ENCODE results near the gene SHC3. TPM values are rescaled to one million over a fixed set of nuclear protein-coding genes. Genes with fewer than 3 reads are reported as not detected.

SHC3 gene
- total RNA-seq, 1 experiment from 2014 or later, result 1.8 TPM

DNA sequence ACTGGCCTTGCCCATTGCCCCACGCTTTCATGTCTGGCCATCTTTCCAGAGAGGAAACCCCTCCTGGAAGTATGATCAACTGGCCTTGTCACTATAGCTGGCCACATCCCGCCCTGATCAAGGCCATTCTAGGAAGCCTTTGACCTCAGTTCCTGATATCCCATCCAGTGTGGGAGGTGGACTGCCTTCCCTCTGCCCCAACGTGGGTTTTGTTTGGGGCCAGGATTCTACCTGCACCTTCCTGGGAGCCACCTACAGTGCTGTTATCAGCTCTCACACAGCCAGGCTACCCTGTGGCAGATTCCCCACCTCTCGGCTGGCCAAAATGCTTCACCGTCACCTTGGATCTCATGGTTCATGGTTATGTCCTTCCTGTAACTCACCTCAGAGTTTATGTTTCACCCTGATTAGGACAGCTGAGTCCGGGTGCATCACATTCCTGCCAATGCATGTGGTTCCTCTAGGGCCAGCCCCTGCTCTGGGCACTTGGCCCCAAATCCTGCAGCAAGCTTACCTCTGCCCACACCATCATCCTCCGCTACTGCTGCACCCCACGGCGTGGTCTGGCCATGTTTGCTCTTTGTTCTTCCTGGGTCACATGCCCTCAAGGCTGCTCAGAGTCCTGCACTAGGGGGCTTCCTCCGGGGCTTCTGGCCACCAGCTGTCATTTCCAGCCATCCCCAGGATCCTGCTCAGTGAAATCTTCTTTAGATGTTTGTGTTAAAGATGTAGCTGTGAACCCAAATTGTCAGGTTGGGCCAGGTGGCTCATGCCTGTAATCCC, 211.5 kb downstream of the SHC3 start:
- Histone ChIP-seq H3K4me2 (ENCODE audit: insufficient read depth, insufficient read length, low read length) (no peak overlapping the region), H2BK15ac (ENCODE audit: low read depth, low read length) (no peak overlapping the region), H2BK120ac (ENCODE audit: low read depth, low read length, poor library complexity, severe bottlenecking) (no peak overlapping the region), H3K79me2 (ENCODE audit: insufficient read depth, low read length) (no peaks in the 10 kb centered on the region), H3K9ac (ENCODE audit: extremely low read depth, insufficient read length, low read length) (no peak overlapping the region), H3K14ac (ENCODE audit: insufficient read depth, low read length) (no peak overlapping the region), H3K18ac (ENCODE audit: insufficient read length, low read depth, low read length) (no peak overlapping the region), H3K4me1 (ENCODE audit: insufficient read depth, low read length) (no peaks in the 10 kb centered on the region), H3K4ac (ENCODE audit: low read depth, low read length) (no peak overlapping the region), H4K8ac (replicated peaks; ENCODE audit: insufficient read length, low read depth, low read length) (no peak overlapping the region), H3T11ph (ENCODE audit: low read length) (no peak overlapping the region), H2AK5ac (ENCODE audit: insufficient read length, low read length) (no peak overlapping the region), H3K56ac (ENCODE audit: insufficient read length, low read depth, low read length) (no peak overlapping the region), H3K9me3 (ENCODE audit: control insufficient read depth, low read depth, low read length) (no peaks in the 10 kb centered on the region), H4K91ac (ENCODE audit: insufficient read length, low read depth, low read length) (no peak overlapping the region), H4K20me1 (ENCODE audit: control insufficient read depth, insufficient read depth, insufficient read length) (no peaks in the 10 kb centered on the region), H3K27me3 (ENCODE audit: insufficient read depth, low read length) (no peaks in the 10 kb centered on the region), H3K27ac (ENCODE audit: insufficient read length, low read depth, low read length) (no peak overlapping the region), H2AFZ (ENCODE audit: low read length) (no peak overlapping the region), H2BK12ac (ENCODE audit: insufficient read length, low read depth, low read length) (no peak overlapping the region), H3K79me1 (ENCODE audit: insufficient read depth, low read depth, low read length, poor library complexity, severe bottlenecking) (no peaks in the 10 kb centered on the region), H3K23ac (ENCODE audit: insufficient read length, low read depth, low read length) (no peak overlapping the region), H3K23me2 (ENCODE audit: insufficient read length, low read depth, low read length, poor library complexity, severe bottlenecking) (no peaks in the 10 kb centered on the region), H4K5ac (ENCODE audit: insufficient read length, low read depth, low read length) (no peak overlapping the region), H2BK5ac (ENCODE audit: insufficient read length, low read length) (no peak overlapping the region), H2BK20ac (ENCODE audit: low read depth, low read length, poor library complexity, severe bottlenecking) (no peak overlapping the region)
- WGBS (ENCODE audit: extremely low coverage, insufficient read length, low lambda C conversion rate), result no CpG with 5 or more reads among the region's 10 CpGs
- Mint-ChIP-seq H3K27ac (peak overlapping the region in 1 of 3 experiments; percentile 19; a peak in 1 of 7 replicates), H3K4me3 (no peak overlapping the region), H3K4me1 (peaks cover 13% of the 10 kb centered on the region in 2 experiments), H3K9me3 (no peaks in the 10 kb centered on the region), H3K36me3 (ENCODE audit: insufficient read depth in 1 of 3, low read depth in 3 of 3) (no peaks in the 10 kb centered on the region), H3K27me3 (ENCODE audit: low read depth) (peaks cover 4% of the 10 kb centered on the region)
- no peak for TF ChIP-seq CTCF (conservative IDR thresholded peaks at IDR 0.05)
- DNase-seq, result no peak

All from H9 (cell line).